GM18951 (cell line): ENCODE measurements around the gene ZNF428.

Experiments used
- POLR2A ChIP-seq: IDR thresholded peaks from 4 replicates; pipeline ENCODE4 v1.6.1; 2011; ENCODE audit warnings: mild to moderate bottlenecking; ENCODE audit not compliant: insufficient read length, insufficient read depth; ENCODE audit errors: extremely low read depth
- in situ Hi-C: fragments of 300-500 bp; cut with MboI; formaldehyde crosslinking; loops from one replicate; pipeline ENCODE4 v1.12.0; 2022; ENCODE audit warnings: low sequenced_read_pairs, mixed read lengths, inconsistent platforms; ENCODE audit not compliant: unreplicated experiment

The ZNF428 gene, protein sequence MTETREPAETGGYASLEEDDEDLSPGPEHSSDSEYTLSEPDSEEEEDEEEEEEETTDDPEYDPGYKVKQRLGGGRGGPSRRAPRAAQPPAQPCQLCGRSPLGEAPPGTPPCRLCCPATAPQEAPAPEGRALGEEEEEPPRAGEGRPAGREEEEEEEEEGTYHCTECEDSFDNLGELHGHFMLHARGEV

DNA sequence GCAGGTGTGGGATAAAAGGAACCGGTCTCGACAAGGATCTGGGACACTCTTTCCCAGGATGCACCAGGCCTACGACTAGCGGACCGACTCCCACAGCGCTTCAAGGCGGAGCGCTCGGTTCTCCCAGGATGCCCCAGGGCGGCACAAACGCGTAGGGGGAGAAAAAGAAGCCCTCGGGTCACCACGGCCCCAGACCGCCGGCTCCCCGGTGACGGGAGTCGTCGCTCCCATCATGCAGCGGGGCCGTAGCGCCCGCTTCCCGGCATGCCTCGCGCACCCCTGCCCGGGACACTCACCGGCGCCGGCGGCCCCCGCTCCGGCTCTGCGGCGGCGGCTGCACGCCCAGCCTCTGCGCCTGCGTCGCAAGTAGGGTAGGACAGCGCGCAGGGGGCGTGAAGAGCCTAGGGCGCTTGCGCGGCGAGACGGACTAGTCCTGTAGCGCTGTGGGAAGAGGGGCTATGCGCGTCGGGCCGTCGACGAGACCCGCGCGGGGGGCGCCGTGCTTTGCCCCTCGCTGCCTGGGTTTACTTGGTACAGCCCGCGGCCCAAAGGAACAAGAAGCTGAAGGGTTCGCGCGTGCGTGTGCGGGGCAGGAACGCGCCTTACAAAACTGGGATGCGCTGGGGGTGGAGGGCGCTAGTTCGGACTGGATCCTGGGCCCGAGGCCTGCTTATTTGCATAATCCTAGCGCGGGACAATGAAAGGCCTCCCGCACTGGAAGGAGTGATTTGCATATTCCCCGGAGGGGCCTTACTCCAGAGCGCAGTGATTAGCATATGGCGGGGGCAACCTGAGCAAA is at the start of gene ZNF428:
ZNF428 (minus strand) TSS at position 368 of the 799 bp plus-strand sequence. CDS start 5,325 bp downstream, outside the sequence.
- peak; percentile 91 for TF ChIP-seq POLR2A
- in situ Hi-C loops = no loop called here

DNA sequence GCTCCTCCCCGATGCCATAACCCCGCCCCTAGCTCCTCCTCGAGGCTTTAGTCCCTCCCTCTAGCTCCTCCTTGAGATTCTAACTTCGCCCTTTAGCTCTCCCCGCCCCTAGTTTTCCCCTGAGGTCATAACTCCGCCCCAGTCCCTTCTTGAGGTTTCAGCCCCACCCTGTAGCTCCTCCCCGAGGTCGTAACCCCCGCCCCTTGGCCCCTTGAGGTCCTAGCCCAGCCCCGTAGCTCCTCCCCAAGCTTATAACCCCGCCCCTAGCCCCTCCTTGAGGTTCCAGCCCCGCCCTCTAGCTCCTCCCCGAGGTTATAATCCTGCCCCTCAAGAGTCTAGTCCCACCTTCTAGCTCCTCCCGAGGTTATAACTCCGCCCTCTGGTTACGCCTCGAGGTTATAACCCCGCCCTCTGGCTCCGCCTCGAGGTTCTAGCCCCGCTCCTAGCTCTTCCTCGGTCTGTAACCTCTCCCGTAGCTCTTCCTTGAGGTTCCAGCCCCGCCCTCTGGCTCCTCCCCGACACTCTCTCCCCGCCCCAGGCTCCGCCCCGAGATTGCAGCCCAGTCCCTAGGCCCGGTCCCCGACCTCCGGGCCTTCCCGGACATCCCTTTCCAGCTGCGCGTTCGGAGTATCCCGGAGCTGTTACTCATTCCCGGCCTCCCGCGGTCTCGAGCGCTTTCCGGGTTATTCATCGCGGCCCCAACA is 49.1 kb upstream of the ZNF428 start:
- in situ Hi-C loops = no loop called here

GRCh38 chr19:43667876-43668405 is 48.5 kb upstream of the ZNF428 start:
- no peak for TF ChIP-seq POLR2A
- in situ Hi-C loops = no loop called here

More for the DNA sequence above, 49.1 kb upstream of the ZNF428 start:
- TF ChIP-seq POLR2A = peak; percentile 61

DNA sequence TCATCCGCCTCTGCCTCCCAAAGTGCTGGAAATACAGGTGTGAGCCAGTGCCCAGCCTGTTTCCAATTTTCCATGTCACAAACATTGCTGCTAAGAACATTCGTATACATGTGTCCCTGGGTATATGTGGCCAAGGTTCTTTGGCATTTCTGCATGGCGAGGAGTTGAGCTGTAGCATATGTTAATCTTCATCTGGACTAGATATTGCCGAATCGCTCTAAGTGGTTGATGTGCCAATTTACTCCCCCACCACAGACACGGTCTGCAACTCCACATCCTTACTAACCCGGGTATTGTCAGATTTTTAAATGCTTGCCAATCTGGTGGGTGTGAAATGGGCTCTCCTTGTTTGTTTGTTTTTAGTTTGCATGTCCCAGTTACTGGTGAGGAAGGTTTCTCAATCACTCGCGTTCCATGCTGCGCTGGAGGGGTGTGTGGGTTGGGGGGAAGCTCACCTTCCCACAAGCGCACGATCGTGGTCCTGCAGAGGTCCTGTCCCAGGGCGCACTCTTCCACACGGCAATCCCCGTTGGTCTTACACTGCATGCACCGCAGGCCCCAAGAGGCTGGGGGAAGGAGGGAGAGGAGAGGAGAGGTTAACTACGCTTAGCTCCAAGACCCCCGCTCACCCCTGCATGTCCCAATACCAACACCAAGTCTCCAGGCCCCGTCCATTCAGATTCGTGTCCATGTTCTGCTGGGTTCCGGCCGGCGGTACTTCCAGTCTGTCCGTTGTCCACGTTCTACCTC is 47.9 kb upstream of the ZNF428 start:
- in situ Hi-C loops = no loop called here
- TF ChIP-seq POLR2A = no peak

- in situ Hi-C loops = no loop called here
- no peak for TF ChIP-seq POLR2A
Measured at GRCh38 chr19:43664018-43664417, 44.6 kb upstream of the ZNF428 start.

DNA sequence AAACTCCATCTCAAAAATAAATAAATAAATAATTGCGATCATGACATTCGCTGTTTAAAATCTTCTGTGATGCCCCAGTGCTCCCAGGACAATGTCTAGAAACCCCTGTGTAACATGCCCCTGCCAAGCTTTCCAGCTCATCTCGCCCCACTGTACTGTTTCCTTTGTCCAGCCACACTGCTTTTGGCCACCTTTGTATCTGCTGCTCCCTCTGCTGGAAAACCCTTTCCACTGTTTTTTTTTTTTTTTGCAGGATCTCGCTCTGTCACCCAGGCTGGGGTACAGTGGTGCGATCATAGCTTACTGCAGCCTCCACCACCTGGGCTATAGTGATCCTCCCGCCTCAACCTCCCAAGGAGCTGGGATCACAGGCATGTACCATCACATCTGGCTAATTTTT is 43.1 kb upstream of the ZNF428 start:
- no peak for TF ChIP-seq POLR2A
- in situ Hi-C loops = no loop called here

- in situ Hi-C loops = no loop called here
- TF ChIP-seq POLR2A = no peak
Measured at GRCh38 chr19:43660971-43661360, 41.5 kb upstream of the ZNF428 start.

DNA sequence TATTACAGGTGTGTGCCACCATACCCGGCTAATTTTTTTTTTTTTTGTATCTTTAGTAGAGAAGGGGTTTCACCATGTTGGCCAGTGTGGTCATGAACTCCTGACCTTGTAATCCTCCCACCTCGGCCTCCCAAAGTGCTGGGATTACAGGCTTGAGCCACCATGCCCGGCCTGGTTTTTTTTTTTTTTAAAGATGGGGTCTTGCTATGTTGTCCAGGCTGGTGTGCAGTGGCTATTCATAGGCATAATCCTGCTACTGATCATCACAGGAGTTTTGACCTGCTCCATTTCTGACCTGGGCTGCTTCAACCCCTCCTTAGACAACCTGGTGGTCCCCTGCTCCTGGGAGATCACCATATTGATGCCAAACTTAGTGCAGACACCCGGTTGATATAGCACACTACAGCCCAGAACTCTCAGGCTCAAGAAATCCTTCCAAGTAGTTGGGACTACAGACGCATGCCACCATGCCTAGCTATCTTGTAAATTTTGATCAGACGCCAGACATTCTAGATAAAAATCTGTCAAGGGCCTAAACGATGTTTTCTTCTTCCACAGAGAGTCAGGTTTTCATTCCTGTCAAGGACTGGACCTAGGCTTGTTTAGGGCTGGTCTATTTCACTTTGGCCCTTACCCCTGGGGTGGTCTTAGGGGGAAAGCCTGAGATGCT is 41.0 kb upstream of the ZNF428 start:
- in situ Hi-C loops = no loop called here
- TF ChIP-seq POLR2A = no peak

DNA sequence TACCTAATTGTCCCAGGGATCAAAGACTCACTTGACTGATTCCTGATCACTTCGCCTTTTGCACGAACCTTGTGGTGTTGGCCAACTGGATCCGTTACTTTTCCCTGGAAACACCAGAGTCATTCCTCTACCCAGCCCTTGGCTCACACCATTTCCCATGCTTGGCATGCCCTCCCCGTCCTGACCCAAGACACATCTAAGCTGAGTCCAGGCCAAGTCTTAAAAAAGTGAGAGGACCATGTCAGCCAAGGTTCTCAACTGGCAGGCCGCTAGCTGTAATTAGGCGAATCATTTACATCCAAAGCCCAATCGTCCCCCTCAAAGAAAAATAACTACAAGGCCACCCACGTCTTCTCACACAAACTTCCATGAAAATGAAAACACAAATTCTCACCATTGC is 39.1 kb upstream of the ZNF428 start:
- in situ Hi-C loops = no loop called here
- no peak for TF ChIP-seq POLR2A

DNA sequence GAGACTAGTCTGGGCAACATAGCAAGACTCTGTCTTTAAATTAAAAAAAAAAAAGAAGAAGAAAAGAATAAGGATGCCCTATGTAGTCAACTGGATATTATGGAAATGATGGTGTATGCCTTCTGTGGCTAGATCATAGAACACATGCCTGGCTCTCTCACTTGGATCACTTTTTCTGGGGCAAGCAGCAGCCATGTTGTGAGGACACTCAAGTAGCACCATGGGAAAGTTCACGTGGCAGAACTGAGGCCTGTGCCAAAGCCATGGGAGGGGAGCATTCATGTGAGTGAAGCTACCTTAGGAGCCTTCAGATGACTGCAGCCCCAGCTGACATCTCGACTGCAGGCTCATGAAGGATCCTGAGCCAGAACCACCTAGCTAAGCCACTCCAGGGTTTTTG is 38.6 kb upstream of the ZNF428 start:
- TF ChIP-seq POLR2A = no peak
- in situ Hi-C loops = no loop called here

DNA sequence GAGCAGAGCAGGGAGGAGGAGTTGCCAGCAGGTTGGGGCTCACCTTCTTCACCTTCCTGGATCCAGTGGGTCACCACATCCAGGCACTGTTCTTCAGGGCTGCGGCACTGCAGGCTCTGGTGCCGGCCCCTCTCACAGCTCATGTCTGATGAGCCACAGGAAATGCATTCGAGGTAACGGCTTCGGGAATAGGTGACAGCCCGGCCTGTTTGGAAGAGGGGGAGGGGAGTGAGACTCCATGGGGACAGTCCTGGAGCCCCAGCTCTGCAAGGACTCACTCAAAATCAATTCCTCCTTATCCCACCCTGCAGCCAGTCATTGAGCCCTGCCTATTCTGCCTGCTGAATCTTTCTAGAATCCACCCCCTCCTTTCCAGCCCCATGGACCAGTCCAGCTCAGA is 37.0 kb upstream of the ZNF428 start:
- TF ChIP-seq POLR2A = no peak
- in situ Hi-C loops = no loop called here

DNA sequence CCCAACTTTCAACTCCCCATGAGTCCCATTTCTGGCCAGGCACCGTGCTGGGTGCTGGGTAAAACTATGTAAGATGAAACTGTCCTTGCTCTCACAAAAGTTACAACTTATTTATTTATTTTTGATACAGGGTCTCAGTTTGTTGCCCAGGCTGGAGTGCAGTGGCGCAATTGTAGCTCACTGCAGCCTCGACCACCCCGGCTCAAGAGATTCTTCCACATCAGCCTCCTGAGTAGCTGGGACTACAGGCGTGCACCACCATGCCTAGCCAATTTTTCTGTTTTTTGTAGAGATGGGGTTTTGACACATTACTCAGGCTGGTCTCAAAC is 33.1 kb upstream of the ZNF428 start:
- TF ChIP-seq POLR2A = no peak
- in situ Hi-C loops = no loop called here
